Measurements from ENCODE around the gene CHCHD5. TPM values are rescaled to one million over a fixed set of nuclear protein-coding genes. Genes with fewer than 3 reads are reported as not detected.

CHCHD5 gene
- total RNA-seq, 1 experiment from 2014 or later, result 18.0 TPM

GRCh38 chr2:112633708-112634107 is 49.3 kb downstream of the CHCHD5 start:
- H3K27ac Mint-ChIP-seq (ENCODE audit: unreplicated experiment), result no peak overlapping the region
- no TSS peak for BruUV-seq (replicated peaks)
- no peak overlapping the region for H3K4me3 Mint-ChIP-seq (ENCODE audit: low read depth, unreplicated experiment)

GRCh38 chr2:112634153-112634873 is 49.9 kb downstream of the CHCHD5 start:
- H3K27ac Mint-ChIP-seq (ENCODE audit: unreplicated experiment), result no peak overlapping the region
- peaks cover 42% of the 10 kb centered on the region for H3K4me1 Mint-ChIP-seq (ENCODE audit: low read depth, unreplicated experiment)
- no peaks in the 10 kb centered on the region for H3K27me3 Mint-ChIP-seq (ENCODE audit: unreplicated experiment)
- no peak for TF ChIP-seq CTCF (IDR thresholded peaks at IDR 0.05; ENCODE audit: unreplicated experiment)
- no peaks in the 10 kb centered on the region for H3K9me3 Mint-ChIP-seq (ENCODE audit: low read depth, unreplicated experiment)
- BruUV-seq (replicated peaks), result no TSS peak
- no peak for DNase-seq
- H3K4me3 Mint-ChIP-seq (ENCODE audit: low read depth, unreplicated experiment), result no peak overlapping the region
- intact Hi-C loops (cut with micrococcal nuclease; ENCODE audit: unreplicated experiment), result no loop called here
- CTCF ChIA-PET, result interaction anchor here (2.3 kb wide), 1 partner anchor 92 kb away, joined by 8 read pairs; no protein-coding TSS in a partner anchor
- peaks cover 3% of the 10 kb centered on the region for H3K36me3 Mint-ChIP-seq (ENCODE audit: insufficient read depth, unreplicated experiment)

More at GRCh38 chr2:112633708-112634107, 49.3 kb downstream of the CHCHD5 start:
- intact Hi-C loops (cut with micrococcal nuclease; ENCODE audit: unreplicated experiment), result no loop called here
- peaks cover 3% of the 10 kb centered on the region for H3K36me3 Mint-ChIP-seq (ENCODE audit: insufficient read depth, unreplicated experiment)
- DNase-seq, result no peak
- no peaks in the 10 kb centered on the region for H3K27me3 Mint-ChIP-seq (ENCODE audit: unreplicated experiment)
- peaks cover 48% of the 10 kb centered on the region for H3K4me1 Mint-ChIP-seq (ENCODE audit: low read depth, unreplicated experiment)
- no peak for TF ChIP-seq CTCF (IDR thresholded peaks at IDR 0.05; ENCODE audit: unreplicated experiment)
- H3K9me3 Mint-ChIP-seq (ENCODE audit: low read depth, unreplicated experiment), result no peaks in the 10 kb centered on the region
- CTCF ChIA-PET, result interaction anchor here (2.3 kb wide), 1 partner anchor 92 kb away, joined by 8 read pairs; no protein-coding TSS in a partner anchor

GRCh38 chr2:112634874-112635157 is 50.4 kb downstream of the CHCHD5 start:
- Mint-ChIP-seq H3K36me3 (ENCODE audit: insufficient read depth, unreplicated experiment) (peaks cover 3% of the 10 kb centered on the region), H3K27ac (ENCODE audit: unreplicated experiment) (no peak overlapping the region), H3K4me1 (ENCODE audit: low read depth, unreplicated experiment) (peaks cover 37% of the 10 kb centered on the region), H3K27me3 (ENCODE audit: unreplicated experiment) (no peaks in the 10 kb centered on the region), H3K9me3 (ENCODE audit: low read depth, unreplicated experiment) (no peaks in the 10 kb centered on the region), H3K4me3 (ENCODE audit: low read depth, unreplicated experiment) (no peak overlapping the region)
- no TSS peak for BruUV-seq (replicated peaks)
- DNase-seq, result no peak
- CTCF ChIA-PET, result interaction anchor here (2.3 kb wide), 1 partner anchor 91 kb away, joined by 8 read pairs; no protein-coding TSS in a partner anchor
- no peak for TF ChIP-seq CTCF (IDR thresholded peaks at IDR 0.05; ENCODE audit: unreplicated experiment)
- intact Hi-C loops (cut with micrococcal nuclease; ENCODE audit: unreplicated experiment), result no loop called here

- intact Hi-C loops (cut with micrococcal nuclease; ENCODE audit: unreplicated experiment), result no loop called here
- no peak for TF ChIP-seq CTCF (IDR thresholded peaks at IDR 0.05; ENCODE audit: unreplicated experiment)
- DNase-seq, result no peak
- no peak overlapping the region for H3K27ac Mint-ChIP-seq (ENCODE audit: unreplicated experiment)
- no peaks in the 10 kb centered on the region for H3K27me3 Mint-ChIP-seq (ENCODE audit: unreplicated experiment)
- CTCF ChIA-PET, result interaction anchor here (0.6 kb wide), 3 partner anchors 19 to 288 kb away, joined by 3 read pairs; no protein-coding TSS in a partner anchor
- H3K4me3 Mint-ChIP-seq (ENCODE audit: low read depth, unreplicated experiment), result no peak overlapping the region
- H3K9me3 Mint-ChIP-seq (ENCODE audit: low read depth, unreplicated experiment), result no peaks in the 10 kb centered on the region
- peaks cover 35% of the 10 kb centered on the region for H3K4me1 Mint-ChIP-seq (ENCODE audit: low read depth, unreplicated experiment)
- no TSS peak for BruUV-seq (replicated peaks)
- H3K36me3 Mint-ChIP-seq (ENCODE audit: insufficient read depth, unreplicated experiment), result peaks cover 3% of the 10 kb centered on the region
Observed at GRCh38 chr2:112636605-112637288, 52.3 kb downstream of the CHCHD5 start.

Measured in Calu3 (cell line).